Lower lobe of right lung (tissue), 2 donors: ENCODE measurements around the gene RSPH9. TPM values are rescaled to one million over a fixed set of nuclear protein-coding genes. Genes with fewer than 3 reads are reported as not detected.

ENCODE experiments used
- ATAC-seq, 2 donors: fragments of 200-7000 bp; cut with Tn5 transposase; one replicate each; pipeline ENCODE4 v1.9.1; 2020 to 2022; ENCODE audit warnings: mild to moderate bottlenecking in 2 of 2, moderate library complexity in 2 of 2
- DNase-seq: peaks from one replicate; pipeline ENCODE4 v3.0.0-alpha.2; 2020
- H3K27ac ChIP-seq: fragments of 200-600 bp; one replicate; pipeline ENCODE4 v1.8.0; 2022
- H3K27me3 ChIP-seq: fragments of 200-600 bp; one replicate; pipeline ENCODE4 v1.8.0; 2022; ENCODE audit warnings: low read depth
- H3K36me3 ChIP-seq: fragments of 200-600 bp; one replicate; pipeline ENCODE4 v1.8.0; 2022; ENCODE audit warnings: mild to moderate bottlenecking
- H3K4me1 ChIP-seq: fragments of 200-600 bp; one replicate; pipeline ENCODE4 v1.8.0; 2022
- H3K4me3 ChIP-seq: fragments of 200-600 bp; one replicate; pipeline ENCODE4 v1.8.0; 2022; ENCODE audit warnings: mild to moderate bottlenecking
- H3K9me3 ChIP-seq: fragments of 200-600 bp; one replicate; pipeline ENCODE4 v1.8.0; 2022
- intact Hi-C: fragments of 100-400 bp; cut with DNase I; formaldehyde crosslinking; loops from one replicate; pipeline ENCODE4 v1.11.0; 2022
- total RNA-seq: library from RNA; stranded (reverse); fragmentation: NEBNext Ultra II Directional; extraction: Animal tissue kit (Norgen Biotek cat#: 25700); gene quantifications from one replicate; pipeline ENCODE4 v1.2.1, GENCODE V29; 2021
- TF ChIP-seq, protein P1 (sequence below): fragments of 200-600 bp; IDR thresholded peaks from one replicate; pipeline ENCODE4 v1.8.0; 2022; ENCODE audit warnings: antibody characterized with exemption, mild to moderate bottlenecking
- donor health status: DM: no; HTN: yes; CAD: no; lungs with severe emphysema.

The RSPH9 gene
- total RNA-seq, 1 donor from 2014 or later, result 2.6 TPM

- no peak for ATAC-seq
- peaks cover 25% of the 10 kb centered on the region for H3K4me1 ChIP-seq
- no peaks in the 10 kb centered on the region for H3K27me3 ChIP-seq
Measured at GRCh38 chr6:43680308-43681200, 35.7 kb downstream of the RSPH9 start.

DNA sequence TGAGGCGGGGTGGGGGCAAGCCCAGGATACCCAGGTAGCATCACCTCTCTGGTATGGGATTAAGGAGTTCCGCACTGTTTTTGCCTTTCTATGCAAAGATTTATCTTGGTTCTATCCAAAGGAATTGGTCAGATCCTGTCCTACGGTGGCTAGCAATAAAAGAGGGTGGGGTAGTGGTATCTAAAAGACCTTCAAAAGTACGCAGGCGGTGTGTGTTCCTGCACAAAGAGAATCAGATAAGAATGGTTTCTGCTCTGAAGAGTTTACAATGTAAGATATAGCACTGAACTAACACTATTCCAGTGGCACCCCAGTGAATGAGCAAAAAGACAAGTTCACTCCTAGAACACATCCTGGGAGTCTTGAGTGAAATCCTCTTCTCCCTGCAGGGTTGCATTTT, 36.5 kb downstream of the RSPH9 start:
- ATAC-seq (no peak), DNase-seq (no peak)
- Histone ChIP-seq H3K4me1 (peaks cover 31% of the 10 kb centered on the region), H3K27me3 (no peaks in the 10 kb centered on the region), H3K36me3 (peaks cover 54% of the 10 kb centered on the region), H3K27ac (no peak overlapping the region), H3K9me3 (no peaks in the 10 kb centered on the region), H3K4me3 (no peak overlapping the region)
- TF ChIP-seq, protein P1, sequence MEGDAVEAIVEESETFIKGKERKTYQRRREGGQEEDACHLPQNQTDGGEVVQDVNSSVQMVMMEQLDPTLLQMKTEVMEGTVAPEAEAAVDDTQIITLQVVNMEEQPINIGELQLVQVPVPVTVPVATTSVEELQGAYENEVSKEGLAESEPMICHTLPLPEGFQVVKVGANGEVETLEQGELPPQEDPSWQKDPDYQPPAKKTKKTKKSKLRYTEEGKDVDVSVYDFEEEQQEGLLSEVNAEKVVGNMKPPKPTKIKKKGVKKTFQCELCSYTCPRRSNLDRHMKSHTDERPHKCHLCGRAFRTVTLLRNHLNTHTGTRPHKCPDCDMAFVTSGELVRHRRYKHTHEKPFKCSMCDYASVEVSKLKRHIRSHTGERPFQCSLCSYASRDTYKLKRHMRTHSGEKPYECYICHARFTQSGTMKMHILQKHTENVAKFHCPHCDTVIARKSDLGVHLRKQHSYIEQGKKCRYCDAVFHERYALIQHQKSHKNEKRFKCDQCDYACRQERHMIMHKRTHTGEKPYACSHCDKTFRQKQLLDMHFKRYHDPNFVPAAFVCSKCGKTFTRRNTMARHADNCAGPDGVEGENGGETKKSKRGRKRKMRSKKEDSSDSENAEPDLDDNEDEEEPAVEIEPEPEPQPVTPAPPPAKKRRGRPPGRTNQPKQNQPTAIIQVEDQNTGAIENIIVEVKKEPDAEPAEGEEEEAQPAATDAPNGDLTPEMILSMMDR, result no peak
- intact Hi-C loops, result no loop called here

More at GRCh38 chr6:43680308-43681200, 35.7 kb downstream of the RSPH9 start:
- peaks cover 61% of the 10 kb centered on the region for H3K36me3 ChIP-seq
- no peak overlapping the region for H3K27ac ChIP-seq
- intact Hi-C loops, result no loop called here
- no peak for DNase-seq
- no peaks in the 10 kb centered on the region for H3K9me3 ChIP-seq
- H3K4me3 ChIP-seq, result no peak overlapping the region
- TF ChIP-seq, protein P1, result no peak

- Histone ChIP-seq H3K4me1 (peaks cover 41% of the 10 kb centered on the region), H3K9me3 (no peaks in the 10 kb centered on the region), H3K36me3 (peaks cover 38% of the 10 kb centered on the region), H3K4me3 (no peak overlapping the region), H3K27me3 (no peaks in the 10 kb centered on the region), H3K27ac (no peak overlapping the region)
- DNase-seq (no peak), ATAC-seq (no peak)
- intact Hi-C loops, result no loop called here
- TF ChIP-seq, protein P1, result no peak
Measured at GRCh38 chr6:43682724-43683429, 38.0 kb downstream of the RSPH9 start.

DNA sequence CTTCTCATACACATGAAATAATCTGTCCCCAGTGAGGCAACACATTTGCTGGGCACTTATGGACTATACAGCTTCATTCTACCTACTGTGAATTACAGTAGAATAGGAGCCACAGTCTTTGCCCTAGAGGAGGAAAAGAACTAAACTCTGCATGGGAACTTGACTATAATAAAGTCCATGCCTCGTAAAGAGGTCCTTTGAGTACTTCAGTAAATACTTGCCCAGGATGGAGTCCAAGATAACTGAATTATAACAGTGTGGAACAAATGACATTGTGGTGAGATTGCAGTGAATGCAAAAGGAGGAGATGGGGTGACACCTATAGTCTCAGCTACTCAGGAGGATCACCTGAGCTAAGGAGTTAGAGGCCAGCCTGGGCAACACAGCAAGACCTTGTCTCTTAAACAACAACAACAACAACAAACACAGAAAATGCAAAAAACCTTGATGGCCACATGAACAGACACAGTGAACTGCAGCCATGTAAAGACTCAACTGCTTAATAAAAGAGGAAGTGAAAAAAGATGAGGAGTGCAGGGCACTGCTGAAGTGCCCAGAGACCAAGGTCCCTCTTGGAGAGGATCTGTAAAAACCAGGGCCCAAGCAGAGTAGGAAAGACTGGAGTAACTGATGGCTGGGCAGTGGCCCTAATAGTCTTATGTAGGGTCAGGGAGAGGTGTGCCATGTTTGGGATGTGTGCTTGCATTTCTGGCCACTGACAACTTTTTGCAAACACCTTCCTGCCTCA, 39.0 kb downstream of the RSPH9 start:
- no peak for DNase-seq
- Histone ChIP-seq H3K27ac (no peak overlapping the region), H3K4me1 (peaks cover 45% of the 10 kb centered on the region), H3K4me3 (no peak overlapping the region), H3K9me3 (no peaks in the 10 kb centered on the region), H3K36me3 (peaks cover 28% of the 10 kb centered on the region), H3K27me3 (no peaks in the 10 kb centered on the region)
- ATAC-seq, result peak in 1 of 2 donors; percentile 52
- TF ChIP-seq, protein P1, result no peak
- intact Hi-C loops, result no loop called here

- peaks cover 45% of the 10 kb centered on the region for H3K4me1 ChIP-seq
- no peaks in the 10 kb centered on the region for H3K27me3 ChIP-seq
- H3K9me3 ChIP-seq, result no peaks in the 10 kb centered on the region
- intact Hi-C loops, result no loop called here
- H3K27ac ChIP-seq, result peak overlapping the region; percentile 71
- TF ChIP-seq, protein P1, result no peak
- no peak for DNase-seq
- H3K4me3 ChIP-seq, result peak overlapping the region; percentile 96
- no peak for ATAC-seq
- no peaks in the 10 kb centered on the region for H3K36me3 ChIP-seq
Measured at GRCh38 chr6:43687079-43687436, 42.2 kb downstream of the RSPH9 start.
